22Rv1 (cell line): ENCODE measurements around the gene NHLH1.

Source experiments
- CTCF ChIP-seq: fragments of 450-650 bp; IDR thresholded peaks from 2 replicates; pipeline ENCODE4 v1.5.1; 2017; ENCODE audit warnings: mild to moderate bottlenecking
- ZFX ChIP-seq: fragments of 450-650 bp; IDR thresholded peaks from 2 replicates; pipeline ENCODE4 v1.6.1; 2017; ENCODE audit warnings: antibody characterized with exemption, borderline replicate concordance

- no peak for TF ChIP-seq CTCF
- TF ChIP-seq ZFX = no peak
Measured at GRCh38 chr1:160346463-160346862, 20.4 kb upstream of the NHLH1 start.
